ENCODE data around the gene PPP6R3. TPM values are rescaled to one million over a fixed set of nuclear protein-coding genes. Genes with fewer than 3 reads are reported as not detected.
A peak's percentile ranks its signal among the peaks of the same experiment; 100 is the strongest.

The PPP6R3 gene
- total RNA-seq, 1 donor from 2014 or later, result 86.6 TPM

DNA sequence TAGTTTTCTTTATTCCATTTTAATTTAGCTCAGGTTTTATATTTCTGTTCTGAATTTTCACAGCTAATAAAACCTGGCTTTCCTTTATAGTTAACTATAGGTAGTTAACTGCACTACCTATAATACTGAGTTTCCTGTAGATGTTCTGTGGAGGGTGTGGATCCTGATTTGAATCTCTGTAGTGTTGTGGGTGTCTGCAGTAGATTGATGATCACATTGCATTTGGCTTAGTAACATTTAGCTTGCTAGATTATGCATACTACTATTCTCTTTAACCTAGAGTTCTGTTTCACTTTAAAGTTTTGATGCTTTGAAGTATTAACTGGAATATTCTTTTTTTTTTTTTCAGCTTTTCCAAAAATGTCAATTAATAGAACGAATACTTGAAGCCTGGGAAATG lies 110.1 kb downstream of the PPP6R3 start:
- peaks cover 6% of the 10 kb centered on the region for H3K4me1 Mint-ChIP-seq (ENCODE audit: unreplicated experiment)
- no peaks in the 10 kb centered on the region for H3K27me3 Mint-ChIP-seq (ENCODE audit: unreplicated experiment)
- no peak for DNase-seq (ENCODE audit: extremely low spot score, unreplicated experiment)
- TF ChIP-seq, protein P1, sequence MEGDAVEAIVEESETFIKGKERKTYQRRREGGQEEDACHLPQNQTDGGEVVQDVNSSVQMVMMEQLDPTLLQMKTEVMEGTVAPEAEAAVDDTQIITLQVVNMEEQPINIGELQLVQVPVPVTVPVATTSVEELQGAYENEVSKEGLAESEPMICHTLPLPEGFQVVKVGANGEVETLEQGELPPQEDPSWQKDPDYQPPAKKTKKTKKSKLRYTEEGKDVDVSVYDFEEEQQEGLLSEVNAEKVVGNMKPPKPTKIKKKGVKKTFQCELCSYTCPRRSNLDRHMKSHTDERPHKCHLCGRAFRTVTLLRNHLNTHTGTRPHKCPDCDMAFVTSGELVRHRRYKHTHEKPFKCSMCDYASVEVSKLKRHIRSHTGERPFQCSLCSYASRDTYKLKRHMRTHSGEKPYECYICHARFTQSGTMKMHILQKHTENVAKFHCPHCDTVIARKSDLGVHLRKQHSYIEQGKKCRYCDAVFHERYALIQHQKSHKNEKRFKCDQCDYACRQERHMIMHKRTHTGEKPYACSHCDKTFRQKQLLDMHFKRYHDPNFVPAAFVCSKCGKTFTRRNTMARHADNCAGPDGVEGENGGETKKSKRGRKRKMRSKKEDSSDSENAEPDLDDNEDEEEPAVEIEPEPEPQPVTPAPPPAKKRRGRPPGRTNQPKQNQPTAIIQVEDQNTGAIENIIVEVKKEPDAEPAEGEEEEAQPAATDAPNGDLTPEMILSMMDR (IDR thresholded peaks at IDR 0.05), result no peak
- no peak overlapping the region for H3K4me3 Mint-ChIP-seq (ENCODE audit: unreplicated experiment)
- H3K36me3 Mint-ChIP-seq (ENCODE audit: unreplicated experiment), result peaks cover 65% of the 10 kb centered on the region
- no peaks in the 10 kb centered on the region for H3K9me3 Mint-ChIP-seq (ENCODE audit: unreplicated experiment)
- H3K27ac Mint-ChIP-seq (ENCODE audit: unreplicated experiment), result no peak overlapping the region

DNA sequence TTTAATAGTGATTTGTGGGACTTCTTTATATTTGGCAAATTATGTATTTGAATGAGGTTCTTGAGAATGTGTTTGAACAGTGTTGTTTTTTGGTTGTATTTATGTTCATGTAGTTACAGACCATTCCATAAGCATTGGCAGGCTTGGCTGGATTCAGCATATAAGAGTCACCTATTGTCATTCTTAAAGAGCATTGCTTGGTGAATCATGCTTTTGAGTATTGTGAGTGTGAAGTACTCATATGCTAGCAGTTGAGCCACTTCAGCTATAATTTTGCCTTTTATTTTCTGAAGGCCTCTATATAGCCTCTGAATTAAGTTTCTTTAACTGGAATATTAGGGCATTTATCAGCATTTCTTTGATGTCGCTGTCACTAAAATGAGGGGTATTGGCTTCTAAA lies 113.8 kb downstream of the PPP6R3 start:
- no peak overlapping the region for H3K4me3 Mint-ChIP-seq (ENCODE audit: unreplicated experiment)
- H3K27me3 Mint-ChIP-seq (ENCODE audit: unreplicated experiment), result no peaks in the 10 kb centered on the region
- DNase-seq (ENCODE audit: extremely low spot score, unreplicated experiment), result no peak
- H3K4me1 Mint-ChIP-seq (ENCODE audit: unreplicated experiment), result peaks cover 6% of the 10 kb centered on the region
- no peaks in the 10 kb centered on the region for H3K9me3 Mint-ChIP-seq (ENCODE audit: unreplicated experiment)
- TF ChIP-seq, protein P1 (IDR thresholded peaks at IDR 0.05), result no peak
- H3K27ac Mint-ChIP-seq (ENCODE audit: unreplicated experiment), result no peak overlapping the region
- H3K36me3 Mint-ChIP-seq (ENCODE audit: unreplicated experiment), result peaks cover 66% of the 10 kb centered on the region

DNA sequence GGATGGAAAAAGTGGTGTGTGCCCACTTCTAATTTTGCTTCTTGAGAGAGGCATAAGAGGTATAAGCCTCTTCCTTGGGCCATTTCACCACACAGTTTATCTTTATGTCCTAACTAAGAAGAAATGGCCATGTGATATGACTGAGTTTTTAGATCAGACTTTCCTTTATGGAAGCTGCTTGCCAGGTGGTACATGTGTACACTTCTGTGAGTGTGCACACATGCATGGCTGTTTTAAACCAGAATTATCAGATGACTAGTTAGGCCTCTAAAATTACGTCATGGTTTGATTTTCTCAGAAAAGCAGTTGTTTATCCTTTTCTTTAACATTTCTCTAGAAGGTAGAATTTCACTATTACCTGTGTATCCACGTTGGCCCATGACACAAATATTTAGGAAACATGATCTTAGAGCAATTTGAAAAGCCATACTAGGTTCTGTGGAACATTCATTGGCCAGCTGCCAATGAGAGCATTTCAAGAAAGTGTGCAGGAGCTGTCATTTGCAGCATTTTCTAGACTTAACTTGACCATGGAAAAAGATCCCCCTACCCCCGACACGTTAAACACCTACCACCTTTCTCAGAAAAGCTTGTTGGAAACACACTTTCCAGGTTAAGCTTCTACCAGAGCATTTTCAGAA lies 114.6 kb downstream of the PPP6R3 start:
- Mint-ChIP-seq H3K36me3 (ENCODE audit: unreplicated experiment) (peaks cover 66% of the 10 kb centered on the region), H3K9me3 (ENCODE audit: unreplicated experiment) (no peaks in the 10 kb centered on the region), H3K27me3 (ENCODE audit: unreplicated experiment) (no peaks in the 10 kb centered on the region), H3K27ac (ENCODE audit: unreplicated experiment) (no peak overlapping the region), H3K4me1 (ENCODE audit: unreplicated experiment) (peaks cover 6% of the 10 kb centered on the region), H3K4me3 (ENCODE audit: unreplicated experiment) (no peak overlapping the region)
- DNase-seq (ENCODE audit: extremely low spot score, unreplicated experiment), result no peak
- TF ChIP-seq, protein P1 (IDR thresholded peaks at IDR 0.05), result no peak

DNA sequence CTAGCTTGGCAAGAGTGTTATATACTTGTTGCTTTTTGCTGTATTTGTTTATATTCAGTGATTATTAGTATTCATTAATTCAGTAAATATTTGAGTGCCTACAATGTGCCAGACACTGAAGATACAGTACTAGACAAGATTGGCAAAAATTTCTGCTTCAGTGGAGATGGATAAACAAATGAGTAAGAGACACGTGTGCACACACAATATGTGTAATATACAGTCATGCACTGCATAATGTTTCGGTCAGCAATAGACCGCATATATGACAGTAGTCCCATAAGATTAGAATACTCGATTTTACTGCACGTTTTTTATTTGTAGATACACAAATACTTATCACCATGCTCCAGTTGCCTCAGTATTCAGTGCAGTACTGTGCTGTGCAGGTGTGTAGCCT lies 118.9 kb downstream of the PPP6R3 start:
- Mint-ChIP-seq H3K27me3 (ENCODE audit: unreplicated experiment) (no peaks in the 10 kb centered on the region), H3K9me3 (ENCODE audit: unreplicated experiment) (no peaks in the 10 kb centered on the region), H3K36me3 (ENCODE audit: unreplicated experiment) (peaks cover 43% of the 10 kb centered on the region), H3K4me1 (ENCODE audit: unreplicated experiment) (peaks cover 39% of the 10 kb centered on the region), H3K27ac (ENCODE audit: unreplicated experiment) (no peak overlapping the region), H3K4me3 (ENCODE audit: unreplicated experiment) (no peak overlapping the region)
- DNase-seq (ENCODE audit: extremely low spot score, unreplicated experiment), result no peak
- TF ChIP-seq, protein P1 (IDR thresholded peaks at IDR 0.05), result no peak

DNA sequence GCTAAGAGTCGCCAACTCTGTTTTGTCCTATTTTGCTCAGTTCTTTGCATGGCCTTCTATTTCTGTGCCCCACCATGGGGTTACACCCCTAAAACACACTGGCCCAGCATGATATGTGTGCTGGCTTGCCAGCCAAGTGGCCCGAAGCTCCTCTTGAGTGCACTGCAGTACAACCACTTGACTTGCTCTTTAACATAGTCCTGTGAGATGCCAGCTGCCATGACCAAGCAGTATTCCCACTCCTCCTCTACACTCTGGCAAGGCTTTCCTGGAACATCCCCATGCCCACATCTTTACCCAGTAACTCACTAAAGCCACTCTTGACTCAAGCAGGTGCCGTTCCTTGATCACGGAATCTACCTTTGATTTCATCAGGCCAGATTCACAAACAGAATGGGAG lies 120.9 kb downstream of the PPP6R3 start:
- TF ChIP-seq, protein P1 (IDR thresholded peaks at IDR 0.05), result no peak
- H3K4me1 Mint-ChIP-seq (ENCODE audit: unreplicated experiment), result peaks cover 33% of the 10 kb centered on the region
- peak overlapping the region; percentile 81 for H3K27ac Mint-ChIP-seq (ENCODE audit: unreplicated experiment)
- H3K4me3 Mint-ChIP-seq (ENCODE audit: unreplicated experiment), result no peak overlapping the region
- H3K36me3 Mint-ChIP-seq (ENCODE audit: unreplicated experiment), result peaks cover 39% of the 10 kb centered on the region
- no peaks in the 10 kb centered on the region for H3K9me3 Mint-ChIP-seq (ENCODE audit: unreplicated experiment)
- DNase-seq (ENCODE audit: extremely low spot score, unreplicated experiment), result no peak
- H3K27me3 Mint-ChIP-seq (ENCODE audit: unreplicated experiment), result no peaks in the 10 kb centered on the region
